Skeletal muscle tissue (tissue), 4 donors: ENCODE data around the gene RARRES2. TPM values are rescaled to one million over a fixed set of nuclear protein-coding genes. Genes with fewer than 3 reads are reported as not detected.
A peak's percentile ranks its signal among the peaks of the same experiment; 100 is the strongest.

Experiments
- H3K27ac ChIP-seq: one replicate; pipeline ENCODE4 v1.7.0; 2013; ENCODE audit warnings: mild to moderate bottlenecking, low read depth, low read length, inconsistent platforms
- H3K27me3 ChIP-seq, 3 donors: one replicate each; pipeline ENCODE4 v1.7.0; 2013; ENCODE audit warnings: low read length in 3 of 3; ENCODE audit not compliant: control insufficient read depth in 3 of 3, insufficient read depth in 3 of 3
- H3K36me3 ChIP-seq, 3 donors: one replicate each; pipeline ENCODE4 v1.7.0; 2013; ENCODE audit warnings: low read length in 3 of 3; ENCODE audit not compliant: control insufficient read depth in 3 of 3, insufficient read depth in 3 of 3
- H3K4me1 ChIP-seq, 3 donors: one replicate each; pipeline ENCODE4 v1.7.0; 2013; ENCODE audit warnings: low read length in 3 of 3, mild to moderate bottlenecking in 3 of 3; ENCODE audit not compliant: control insufficient read depth in 3 of 3, insufficient read depth in 3 of 3
- H3K4me3 ChIP-seq, 3 donors: one replicate each; pipeline ENCODE4 v1.7.0; 2013; ENCODE audit warnings: low read length in 3 of 3
- H3K9ac ChIP-seq, 3 donors: one replicate each; pipeline ENCODE4 v1.7.0; 2013; ENCODE audit warnings: low read length in 3 of 3, mild to moderate bottlenecking in 3 of 3, moderate library complexity in 2 of 3, low read depth in 1 of 3
- H3K9me3 ChIP-seq, 3 donors: one replicate each; pipeline ENCODE4 v1.7.0; 2013; ENCODE audit warnings: low read length in 3 of 3; ENCODE audit not compliant: control insufficient read depth in 3 of 3
- total RNA-seq: library from RNA; depleted of rRNA; stranded (reverse); fragments of >200 nt; gene quantifications from one replicate; pipeline ENCODE4 v1.2.3, GENCODE V29; 2014
- donor health status: Osteomylitis.

RARRES2 gene
- total RNA-seq, 1 donor from 2014 or later = 54.3 TPM

DNA sequence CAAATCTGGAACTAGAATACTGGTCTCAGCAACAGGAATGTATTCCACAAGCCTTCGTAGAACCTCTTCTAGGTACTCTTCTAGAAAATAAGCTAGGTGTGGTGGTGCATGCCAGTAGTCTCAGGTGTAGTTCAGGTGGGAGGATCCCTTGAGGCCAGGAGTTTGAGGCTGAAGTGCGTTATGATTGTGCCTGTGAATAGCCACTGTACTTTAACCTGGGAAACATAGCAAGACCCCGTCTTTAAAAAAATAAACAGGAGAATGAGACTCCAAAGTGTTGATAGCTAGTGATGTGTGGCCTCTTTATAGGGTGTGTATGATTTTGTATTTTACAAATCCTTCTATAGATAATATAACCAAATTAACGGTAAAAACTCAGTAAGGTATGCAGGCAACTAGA, 36.2 kb upstream of the RARRES2 start:
- Histone ChIP-seq H3K9ac (peak overlapping the region in 2 of 3 donors; percentile 96 to 99), H3K36me3 (peaks cover 15 to 18% (median 18%) of the 10 kb centered on the region in 3 donors), H3K27me3 (no peaks in the 10 kb centered on the region), H3K4me3 (no peak overlapping the region), H3K27ac (peak overlapping the region; percentile 97), H3K9me3 (no peaks in the 10 kb centered on the region), H3K4me1 (peaks cover 30 to 64% (median 61%) of the 10 kb centered on the region in 3 donors)

DNA sequence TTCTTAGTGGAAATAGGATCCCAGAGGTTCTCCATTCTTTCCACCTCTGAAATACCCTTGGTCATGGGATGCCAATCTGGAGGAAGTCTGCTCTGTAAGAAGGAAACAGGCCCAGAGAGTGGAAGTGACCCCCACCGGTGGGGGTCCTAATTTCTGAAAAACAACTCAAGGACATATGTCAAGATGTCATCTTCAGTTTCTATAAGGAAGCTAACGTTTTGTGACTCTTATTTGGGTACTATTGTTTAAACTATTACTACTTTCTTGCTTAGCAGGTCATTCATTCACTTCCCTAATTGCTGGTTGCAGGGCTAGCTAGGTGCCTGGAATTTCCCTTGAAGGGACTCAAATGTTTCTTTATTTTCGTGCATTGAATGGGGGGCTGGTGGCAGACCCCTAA, 35.8 kb upstream of the RARRES2 start:
- Histone ChIP-seq H3K4me3 (no peak overlapping the region), H3K36me3 (peaks cover 19 to 22% (median 19%) of the 10 kb centered on the region in 3 donors), H3K4me1 (peaks cover 30 to 62% (median 57%) of the 10 kb centered on the region in 3 donors), H3K27me3 (no peaks in the 10 kb centered on the region), H3K27ac (peak overlapping the region; percentile 97), H3K9me3 (no peaks in the 10 kb centered on the region), H3K9ac (peak overlapping the region in 2 of 3 donors; percentile 14 to 99)

DNA sequence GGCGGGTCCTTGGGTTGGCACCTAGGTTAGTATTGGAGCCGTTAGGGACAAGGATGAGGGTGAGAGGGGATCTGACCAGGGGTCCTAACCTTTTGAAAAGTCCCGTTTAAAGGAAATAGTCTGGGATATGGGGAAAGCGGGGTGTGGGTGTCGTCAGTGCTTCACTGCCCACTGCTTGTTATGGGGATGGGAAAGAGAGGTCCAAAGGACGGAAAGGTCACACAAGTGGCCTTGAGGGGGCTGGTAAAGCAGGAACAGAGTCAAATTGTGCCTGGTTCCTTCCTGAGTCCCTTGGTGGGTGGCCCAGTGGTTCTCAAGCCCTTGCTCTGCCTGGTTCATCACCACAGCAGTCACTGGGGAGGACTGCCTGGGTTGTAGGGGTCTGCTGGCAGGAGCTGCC, 35.1 kb upstream of the RARRES2 start:
- Histone ChIP-seq H3K9ac (peak overlapping the region in 2 of 3 donors; percentile 2 to 34), H3K4me1 (peaks cover 30 to 62% (median 57%) of the 10 kb centered on the region in 3 donors), H3K27ac (no peak overlapping the region), H3K4me3 (no peak overlapping the region), H3K9me3 (no peaks in the 10 kb centered on the region), H3K36me3 (peaks cover 20 to 23% (median 23%) of the 10 kb centered on the region in 3 donors), H3K27me3 (no peaks in the 10 kb centered on the region)

GRCh38 chr7:150375662-150376521, 34.5 kb upstream of the RARRES2 start:
- no peaks in the 10 kb centered on the region for H3K27me3 ChIP-seq
- no peaks in the 10 kb centered on the region for H3K9me3 ChIP-seq
- peak overlapping the region in 2 of 3 donors; percentile 2 to 34 for H3K9ac ChIP-seq
- no peak overlapping the region for H3K4me3 ChIP-seq
- no peak overlapping the region for H3K27ac ChIP-seq
- peaks cover 24 to 29% (median 28%) of the 10 kb centered on the region in 3 donors for H3K36me3 ChIP-seq
- H3K4me1 ChIP-seq = peaks cover 30 to 67% (median 62%) of the 10 kb centered on the region in 3 donors

DNA sequence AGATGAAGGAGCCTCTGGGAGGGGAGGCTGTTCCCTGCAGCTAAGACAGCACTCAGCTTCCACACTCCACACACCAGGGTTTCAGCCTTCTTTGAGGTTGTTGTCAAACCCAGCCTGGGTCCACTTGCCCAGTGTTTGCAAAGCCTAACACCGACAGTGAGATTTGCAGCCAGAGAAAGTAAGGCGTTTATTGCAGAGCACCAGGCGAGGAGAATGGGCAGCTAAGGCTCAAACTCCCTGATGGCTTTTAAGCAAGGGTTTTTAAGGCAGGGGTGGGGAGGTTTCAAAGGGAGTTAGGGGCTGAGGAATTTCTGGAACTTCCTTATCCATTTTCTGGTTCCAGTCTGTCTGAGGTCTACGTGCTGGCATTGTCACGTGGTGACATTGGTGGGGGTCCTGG, 33.0 kb upstream of the RARRES2 start:
- no peak overlapping the region for H3K4me3 ChIP-seq
- peaks cover 31 to 41% (median 38%) of the 10 kb centered on the region in 3 donors for H3K36me3 ChIP-seq
- no peaks in the 10 kb centered on the region for H3K9me3 ChIP-seq
- peaks cover 33 to 70% (median 67%) of the 10 kb centered on the region in 3 donors for H3K4me1 ChIP-seq
- H3K9ac ChIP-seq = peak overlapping the region in 1 of 3 donors; percentile 50
- H3K27ac ChIP-seq = no peak overlapping the region
- no peaks in the 10 kb centered on the region for H3K27me3 ChIP-seq

- Histone ChIP-seq H3K9ac (peak overlapping the region in 1 of 3 donors; percentile 50), H3K4me1 (peaks cover 36 to 72% (median 69%) of the 10 kb centered on the region in 3 donors), H3K36me3 (peaks cover 31 to 42% (median 38%) of the 10 kb centered on the region in 3 donors), H3K9me3 (no peaks in the 10 kb centered on the region), H3K4me3 (no peak overlapping the region), H3K27ac (peak overlapping the region; percentile 13), H3K27me3 (no peaks in the 10 kb centered on the region)
Observed at GRCh38 chr7:150374026-150374425, 32.6 kb upstream of the RARRES2 start.

GRCh38 chr7:150373049-150373801, 31.8 kb upstream of the RARRES2 start:
- H3K27me3 ChIP-seq = no peaks in the 10 kb centered on the region
- no peaks in the 10 kb centered on the region for H3K9me3 ChIP-seq
- peak overlapping the region in 2 of 3 donors; percentile 20 to 64 for H3K9ac ChIP-seq
- H3K4me1 ChIP-seq = peaks cover 31 to 66% (median 66%) of the 10 kb centered on the region in 3 donors
- no peak overlapping the region for H3K4me3 ChIP-seq
- peaks cover 31 to 42% (median 38%) of the 10 kb centered on the region in 3 donors for H3K36me3 ChIP-seq
- peak overlapping the region; percentile 13 for H3K27ac ChIP-seq

GRCh38 chr7:150372271-150373048, 31.0 kb upstream of the RARRES2 start:
- no peaks in the 10 kb centered on the region for H3K27me3 ChIP-seq
- H3K4me1 ChIP-seq = peaks cover 36 to 65% (median 62%) of the 10 kb centered on the region in 3 donors
- H3K9ac ChIP-seq = peak overlapping the region in 2 of 3 donors; percentile 20 to 64
- H3K9me3 ChIP-seq = no peaks in the 10 kb centered on the region
- H3K4me3 ChIP-seq = no peak overlapping the region
- H3K27ac ChIP-seq = no peak overlapping the region
- peaks cover 31 to 42% (median 38%) of the 10 kb centered on the region in 3 donors for H3K36me3 ChIP-seq

DNA sequence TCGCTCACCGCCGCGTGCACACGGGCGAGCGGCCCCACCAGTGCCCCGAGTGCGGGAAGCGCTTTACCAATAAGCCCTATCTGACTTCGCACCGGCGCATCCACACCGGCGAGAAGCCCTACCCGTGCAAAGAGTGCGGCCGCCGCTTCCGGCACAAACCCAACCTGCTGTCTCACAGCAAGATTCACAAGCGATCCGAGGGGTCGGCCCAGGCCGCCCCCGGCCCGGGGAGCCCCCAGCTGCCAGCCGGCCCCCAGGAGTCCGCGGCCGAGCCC, 30.5 kb upstream of the RARRES2 start:
- Histone ChIP-seq H3K36me3 (peaks cover 31 to 42% (median 38%) of the 10 kb centered on the region in 3 donors), H3K4me1 (peaks cover 36 to 60% (median 56%) of the 10 kb centered on the region in 3 donors), H3K27me3 (no peaks in the 10 kb centered on the region), H3K9ac (no peak overlapping the region), H3K27ac (no peak overlapping the region), H3K9me3 (no peaks in the 10 kb centered on the region), H3K4me3 (no peak overlapping the region)
